GM13976 (cell line): ENCODE data around the gene PRDM5.

Experiments
- DNase-seq: peaks from one replicate; pipeline ENCODE4 v3.0.0; 2012; ENCODE audit warnings: low spot score
- in situ Hi-C: fragments of 300-500 bp; cut with MboI; formaldehyde crosslinking; loops from one replicate; pipeline ENCODE4 v1.12.0; 2022; ENCODE audit warnings: low sequenced_read_pairs, mixed read lengths, inconsistent platforms; ENCODE audit not compliant: unreplicated experiment
- TF ChIP-seq, protein P1 (sequence below): IDR thresholded peaks from 2 replicates; pipeline ENCODE4 v1.5.1; 2012; ENCODE audit warnings: borderline replicate concordance, mild to moderate bottlenecking; ENCODE audit not compliant: insufficient read depth; ENCODE audit errors: extremely low read depth, missing control alignments, control extremely low read depth

PRDM5 gene

DNA sequence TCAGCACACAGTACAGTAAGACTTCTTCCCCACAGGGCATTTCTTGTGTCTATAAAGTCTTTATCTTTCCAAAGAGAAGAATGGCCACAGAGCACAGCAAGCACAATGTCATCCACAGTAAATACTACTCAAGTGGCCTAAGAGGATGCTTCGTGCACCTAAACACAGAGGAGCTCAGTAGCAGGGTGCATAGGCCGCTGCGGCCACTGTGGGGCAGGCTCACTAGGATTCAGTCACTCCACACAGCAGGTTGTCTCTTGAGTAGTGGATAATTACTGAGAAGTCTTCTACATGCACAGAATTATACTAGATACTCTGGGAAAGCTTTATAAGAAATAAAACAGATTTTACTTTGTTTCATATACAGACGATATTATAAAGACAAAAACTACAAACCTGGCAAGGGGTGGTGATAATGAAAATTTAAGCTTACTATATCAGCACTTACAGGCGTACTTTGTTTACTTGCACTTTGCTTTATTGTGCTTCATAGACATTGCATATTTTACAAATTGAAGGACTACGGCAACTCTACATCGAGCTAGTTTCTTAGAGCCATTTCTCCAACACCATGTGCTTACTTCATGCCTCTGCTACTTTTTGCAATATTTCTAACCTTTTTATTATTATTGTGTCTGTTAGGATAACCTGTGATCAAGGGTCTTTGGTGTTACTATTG lies 78.5 kb downstream of the PRDM5 start:
- DNase-seq, result no peak
- in situ Hi-C loops, result no loop called here
- TF ChIP-seq, protein P1, sequence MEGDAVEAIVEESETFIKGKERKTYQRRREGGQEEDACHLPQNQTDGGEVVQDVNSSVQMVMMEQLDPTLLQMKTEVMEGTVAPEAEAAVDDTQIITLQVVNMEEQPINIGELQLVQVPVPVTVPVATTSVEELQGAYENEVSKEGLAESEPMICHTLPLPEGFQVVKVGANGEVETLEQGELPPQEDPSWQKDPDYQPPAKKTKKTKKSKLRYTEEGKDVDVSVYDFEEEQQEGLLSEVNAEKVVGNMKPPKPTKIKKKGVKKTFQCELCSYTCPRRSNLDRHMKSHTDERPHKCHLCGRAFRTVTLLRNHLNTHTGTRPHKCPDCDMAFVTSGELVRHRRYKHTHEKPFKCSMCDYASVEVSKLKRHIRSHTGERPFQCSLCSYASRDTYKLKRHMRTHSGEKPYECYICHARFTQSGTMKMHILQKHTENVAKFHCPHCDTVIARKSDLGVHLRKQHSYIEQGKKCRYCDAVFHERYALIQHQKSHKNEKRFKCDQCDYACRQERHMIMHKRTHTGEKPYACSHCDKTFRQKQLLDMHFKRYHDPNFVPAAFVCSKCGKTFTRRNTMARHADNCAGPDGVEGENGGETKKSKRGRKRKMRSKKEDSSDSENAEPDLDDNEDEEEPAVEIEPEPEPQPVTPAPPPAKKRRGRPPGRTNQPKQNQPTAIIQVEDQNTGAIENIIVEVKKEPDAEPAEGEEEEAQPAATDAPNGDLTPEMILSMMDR, result no peak

DNA sequence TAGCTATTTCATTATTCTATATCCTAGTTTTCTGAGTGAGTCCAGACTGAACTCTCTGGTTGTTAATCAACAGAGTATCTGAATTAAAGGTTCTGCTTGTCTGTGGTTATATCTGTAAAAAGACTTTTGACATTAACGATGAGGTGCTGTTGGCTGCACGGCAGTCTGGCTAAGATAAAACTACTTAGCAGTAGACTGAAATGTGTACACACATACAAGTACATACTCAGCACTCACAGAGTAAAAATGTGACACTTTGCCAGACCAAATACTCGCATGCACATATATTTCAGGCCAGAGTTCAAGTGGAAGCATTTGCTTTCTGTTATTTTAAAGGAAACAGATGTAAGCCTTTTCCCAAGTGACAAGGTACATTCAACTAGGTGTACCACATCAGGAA lies 80.5 kb downstream of the PRDM5 start:
- in situ Hi-C loops, result no loop called here
- TF ChIP-seq, protein P1, result no peak

GRCh38 chr4:120841580-120841979 lies 80.9 kb downstream of the PRDM5 start:
- TF ChIP-seq, protein P1, result no peak
- in situ Hi-C loops, result no loop called here
- DNase-seq, result no peak

More for the DNA sequence above, 80.5 kb downstream of the PRDM5 start:
- DNase-seq, result no peak

- TF ChIP-seq, protein P1, result no peak
- in situ Hi-C loops, result no loop called here
- no peak for DNase-seq
These were observed 82.4 kb downstream of the PRDM5 start for GRCh38 chr4:120839974-120840751.

- DNase-seq, result no peak
- in situ Hi-C loops, result no loop called here
- TF ChIP-seq, protein P1, result no peak
These were observed 83.1 kb downstream of the PRDM5 start for GRCh38 chr4:120839334-120839973.

DNA sequence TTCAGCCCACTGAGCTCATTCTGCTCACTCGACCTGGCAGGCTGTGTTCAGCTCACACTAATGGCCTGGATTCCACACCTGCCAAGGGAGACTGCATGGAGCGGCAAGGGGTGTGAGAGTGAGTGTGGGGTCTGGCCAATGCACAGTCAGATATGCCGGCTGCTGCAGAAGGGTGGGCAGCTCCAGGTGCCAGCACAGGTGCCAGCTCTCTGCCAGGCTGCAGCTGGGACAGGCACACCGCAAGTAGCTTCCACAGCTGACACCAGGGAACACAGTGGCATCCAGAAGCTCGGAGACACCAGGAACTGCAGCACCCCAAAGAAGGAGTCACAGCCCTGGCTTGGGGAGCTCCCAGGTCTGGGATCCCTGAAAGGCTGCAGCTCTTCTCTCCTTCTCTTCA lies 83.7 kb downstream of the PRDM5 start:
- in situ Hi-C loops, result no loop called here
- TF ChIP-seq, protein P1, result no peak
- no peak for DNase-seq
